H1 (cell line): ENCODE data around the gene OR10A4.

Source experiments
- CBX5 ChIP-seq: fragments of 300-800, 300-1000 bp; sonication (generic); IDR thresholded peaks from 2 replicates; pipeline ENCODE4 v1.7.1; 2016; ENCODE audit warnings: antibody characterized with exemption, low read length, low read depth
- POLR2A ChIP-seq, 2 experiments: IDR thresholded peaks; 1 replicate in 1 of 2; 2 replicates in 1 of 2; pipeline ENCODE4 v1.6.1; 2011; ENCODE audit warnings: low read depth in 2 of 2, low read length in 2 of 2, mild to moderate bottlenecking in 2 of 2; ENCODE audit errors: control extremely low read depth in 1 of 2
- POLR2AphosphoS5 ChIP-seq: IDR thresholded peaks from 2 replicates; pipeline ENCODE4 v1.6.1; 2011; ENCODE audit warnings: low read depth, low read length
- TAF1 ChIP-seq: IDR thresholded peaks from 2 replicates; pipeline ENCODE4 v1.6.1; 2011; ENCODE audit warnings: mild to moderate bottlenecking, low read depth, low read length
- TEAD4 ChIP-seq: IDR thresholded peaks from 2 replicates; pipeline ENCODE4 v1.6.1; 2012; ENCODE audit warnings: low read depth, low read length, inconsistent platforms, mixed read lengths
- TF ChIP-seq, protein P1 (sequence below), 3 experiments: IDR thresholded peaks; 1 replicate in 2 of 3; 2 replicates in 1 of 3; pipeline versions ENCODE4 v1.5.1 to v1.6.1; 2011; ENCODE audit warnings: low read length in 3 of 3, mild to moderate bottlenecking in 3 of 3, inconsistent platforms in 2 of 3, low read depth in 1 of 3, moderate library complexity in 1 of 3; ENCODE audit not compliant: insufficient read depth in 1 of 3; ENCODE audit errors: control extremely low read depth in 1 of 3

DNA sequence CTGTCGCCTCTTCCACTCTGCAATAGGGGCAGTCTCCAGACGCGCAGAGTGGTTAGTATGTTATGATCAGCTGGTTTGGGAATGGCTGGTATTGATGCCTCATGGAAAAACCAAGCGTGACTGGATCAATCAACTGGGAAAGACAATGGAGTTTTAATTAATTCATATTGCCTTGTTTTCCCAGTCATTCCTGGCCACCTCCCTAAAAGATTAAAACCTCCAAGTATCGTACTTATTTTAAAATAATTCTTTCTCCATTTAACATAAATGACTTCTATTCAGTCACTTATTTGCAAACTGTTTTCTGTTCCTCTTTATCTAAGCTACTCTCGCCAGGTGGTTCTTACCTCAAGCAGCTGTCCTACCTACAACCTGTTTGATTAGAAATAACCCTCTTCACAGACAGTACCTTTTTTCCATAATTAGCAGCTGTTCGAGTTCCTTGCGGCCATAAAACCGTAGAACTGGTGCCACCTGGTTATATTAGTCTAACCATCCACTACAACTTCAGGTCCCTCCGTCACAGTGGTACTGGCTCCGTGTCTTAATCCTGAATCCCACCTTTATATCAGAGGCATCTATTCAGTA lies 50.7 kb downstream of the OR10A4 start:
- TF ChIP-seq CBX5 (no peak), POLR2AphosphoS5 (no peak), TEAD4 (no peak), POLR2A (IDR thresholded peaks at IDR 0.05; ENCODE audit: control extremely low read depth in 1 of 2, low read depth in 2 of 2, low read length in 2 of 2) (no peak), TAF1 (no peak)
- TF ChIP-seq, protein P1, sequence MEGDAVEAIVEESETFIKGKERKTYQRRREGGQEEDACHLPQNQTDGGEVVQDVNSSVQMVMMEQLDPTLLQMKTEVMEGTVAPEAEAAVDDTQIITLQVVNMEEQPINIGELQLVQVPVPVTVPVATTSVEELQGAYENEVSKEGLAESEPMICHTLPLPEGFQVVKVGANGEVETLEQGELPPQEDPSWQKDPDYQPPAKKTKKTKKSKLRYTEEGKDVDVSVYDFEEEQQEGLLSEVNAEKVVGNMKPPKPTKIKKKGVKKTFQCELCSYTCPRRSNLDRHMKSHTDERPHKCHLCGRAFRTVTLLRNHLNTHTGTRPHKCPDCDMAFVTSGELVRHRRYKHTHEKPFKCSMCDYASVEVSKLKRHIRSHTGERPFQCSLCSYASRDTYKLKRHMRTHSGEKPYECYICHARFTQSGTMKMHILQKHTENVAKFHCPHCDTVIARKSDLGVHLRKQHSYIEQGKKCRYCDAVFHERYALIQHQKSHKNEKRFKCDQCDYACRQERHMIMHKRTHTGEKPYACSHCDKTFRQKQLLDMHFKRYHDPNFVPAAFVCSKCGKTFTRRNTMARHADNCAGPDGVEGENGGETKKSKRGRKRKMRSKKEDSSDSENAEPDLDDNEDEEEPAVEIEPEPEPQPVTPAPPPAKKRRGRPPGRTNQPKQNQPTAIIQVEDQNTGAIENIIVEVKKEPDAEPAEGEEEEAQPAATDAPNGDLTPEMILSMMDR (IDR thresholded peaks at IDR 0.05; ENCODE audit: control extremely low read depth in 1 of 3, insufficient read depth in 1 of 3, low read depth in 1 of 3, low read length in 3 of 3), result no peak
